ENCODE results near the gene DCC.

- TF ChIP-seq POLR2AphosphoS5 (IDR thresholded peaks at IDR 0.05; ENCODE audit: borderline replicate concordance, low read depth, low read length) (no peak), EZH2 (IDR thresholded peaks at IDR 0.05) (no peak), FOXP2 (optimal IDR thresholded peaks at IDR 0.05; ENCODE audit: control extremely low read depth, extremely low read length, insufficient read depth) (no peak)
Measured at GRCh38 chr18:53131001-53131400, 791.0 kb downstream of the DCC start.

Measured in SK-N-MC (cell line).